ENCODE results near the gene KAT7.

Gene KAT7

GRCh38 chr17:49759203-49759602, 29.3 kb upstream of the KAT7 start:
- Histone ChIP-seq H3K27ac (replicated peaks) (no peak overlapping the region), H3K27me3 (ENCODE audit: insufficient read depth, poor library complexity, severe bottlenecking) (no peaks in the 10 kb centered on the region), H3K4me3 (replicated peaks; ENCODE audit: insufficient read depth, low read length) (no peak overlapping the region)
- DNase-seq (ENCODE audit: low read depth in 1 of 2, low spot score in 1 of 2), result no peak
- TF ChIP-seq POLR2AphosphoS5 (IDR thresholded peaks at IDR 0.05; ENCODE audit: low read depth), result no peak
- no peak for TF ChIP-seq GABPA (IDR thresholded peaks at IDR 0.05; ENCODE audit: low read depth)
- TF ChIP-seq SPI1 (IDR thresholded peaks at IDR 0.05; ENCODE audit: borderline replicate concordance, low read depth), result no peak
- TF ChIP-seq REST (IDR thresholded peaks at IDR 0.05; ENCODE audit: insufficient replicate concordance, low read depth), result no peak
- TF ChIP-seq CTCF (IDR thresholded peaks at IDR 0.05; ENCODE audit: insufficient read depth, low read length), result no peak

- Histone ChIP-seq H3K27ac (replicated peaks) (no peak overlapping the region), H3K27me3 (ENCODE audit: insufficient read depth, poor library complexity, severe bottlenecking) (no peaks in the 10 kb centered on the region), H3K4me3 (replicated peaks; ENCODE audit: insufficient read depth, low read length) (no peak overlapping the region)
- TF ChIP-seq REST (IDR thresholded peaks at IDR 0.05; ENCODE audit: insufficient replicate concordance, low read depth) (no peak), GABPA (IDR thresholded peaks at IDR 0.05; ENCODE audit: low read depth) (no peak), CTCF (IDR thresholded peaks at IDR 0.05; ENCODE audit: insufficient read depth, low read length) (no peak), SPI1 (IDR thresholded peaks at IDR 0.05; ENCODE audit: borderline replicate concordance, low read depth) (no peak), POLR2AphosphoS5 (IDR thresholded peaks at IDR 0.05; ENCODE audit: low read depth) (no peak)
- DNase-seq (ENCODE audit: low read depth in 1 of 2, low spot score in 1 of 2), result no peak
Observed at GRCh38 chr17:49760296-49760695, 28.2 kb upstream of the KAT7 start.

GRCh38 chr17:49760932-49761558, 27.4 kb upstream of the KAT7 start:
- H3K4me3 ChIP-seq (replicated peaks; ENCODE audit: insufficient read depth, low read length), result no peak overlapping the region
- H3K27ac ChIP-seq (replicated peaks), result no peak overlapping the region
- DNase-seq (ENCODE audit: low read depth in 1 of 2, low spot score in 1 of 2), result no peak
- H3K27me3 ChIP-seq (ENCODE audit: insufficient read depth, poor library complexity, severe bottlenecking), result no peaks in the 10 kb centered on the region
- no peak for TF ChIP-seq REST (IDR thresholded peaks at IDR 0.05; ENCODE audit: insufficient replicate concordance, low read depth)
- no peak for TF ChIP-seq POLR2AphosphoS5 (IDR thresholded peaks at IDR 0.05; ENCODE audit: low read depth)
- TF ChIP-seq GABPA (IDR thresholded peaks at IDR 0.05; ENCODE audit: low read depth), result no peak
